Measurements from ENCODE around the gene NUDT4.

- TF ChIP-seq, protein P1, sequence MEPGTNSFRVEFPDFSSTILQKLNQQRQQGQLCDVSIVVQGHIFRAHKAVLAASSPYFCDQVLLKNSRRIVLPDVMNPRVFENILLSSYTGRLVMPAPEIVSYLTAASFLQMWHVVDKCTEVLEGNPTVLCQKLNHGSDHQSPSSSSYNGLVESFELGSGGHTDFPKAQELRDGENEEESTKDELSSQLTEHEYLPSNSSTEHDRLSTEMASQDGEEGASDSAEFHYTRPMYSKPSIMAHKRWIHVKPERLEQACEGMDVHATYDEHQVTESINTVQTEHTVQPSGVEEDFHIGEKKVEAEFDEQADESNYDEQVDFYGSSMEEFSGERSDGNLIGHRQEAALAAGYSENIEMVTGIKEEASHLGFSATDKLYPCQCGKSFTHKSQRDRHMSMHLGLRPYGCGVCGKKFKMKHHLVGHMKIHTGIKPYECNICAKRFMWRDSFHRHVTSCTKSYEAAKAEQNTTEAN (CRISPR knock-in tag; IDR thresholded peaks at IDR 0.05) = no peak
- TF ChIP-seq, protein P2, sequence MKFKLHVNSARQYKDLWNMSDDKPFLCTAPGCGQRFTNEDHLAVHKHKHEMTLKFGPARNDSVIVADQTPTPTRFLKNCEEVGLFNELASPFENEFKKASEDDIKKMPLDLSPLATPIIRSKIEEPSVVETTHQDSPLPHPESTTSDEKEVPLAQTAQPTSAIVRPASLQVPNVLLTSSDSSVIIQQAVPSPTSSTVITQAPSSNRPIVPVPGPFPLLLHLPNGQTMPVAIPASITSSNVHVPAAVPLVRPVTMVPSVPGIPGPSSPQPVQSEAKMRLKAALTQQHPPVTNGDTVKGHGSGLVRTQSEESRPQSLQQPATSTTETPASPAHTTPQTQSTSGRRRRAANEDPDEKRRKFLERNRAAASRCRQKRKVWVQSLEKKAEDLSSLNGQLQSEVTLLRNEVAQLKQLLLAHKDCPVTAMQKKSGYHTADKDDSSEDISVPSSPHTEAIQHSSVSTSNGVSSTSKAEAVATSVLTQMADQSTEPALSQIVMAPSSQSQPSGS (CRISPR knock-in tag; IDR thresholded peaks at IDR 0.05; ENCODE audit: borderline replicate concordance, low read depth) = no peak
- TF ChIP-seq ELF4 (CRISPR knock-in tag; IDR thresholded peaks at IDR 0.05; ENCODE audit: low read depth) (no peak), ZNF263 (CRISPR knock-in tag; IDR thresholded peaks at IDR 0.05; ENCODE audit: low read depth) (no peak), ESRRA (CRISPR knock-in tag; IDR thresholded peaks at IDR 0.05; ENCODE audit: borderline replicate concordance) (no peak), CREB1 (CRISPR knock-in tag; IDR thresholded peaks at IDR 0.05) (no peak), ATF3 (CRISPR knock-in tag; conservative IDR thresholded peaks at IDR 0.05) (no peak), SMAD4 (CRISPR knock-in tag; IDR thresholded peaks at IDR 0.05) (no peak), NFATC4 (CRISPR knock-in tag; IDR thresholded peaks at IDR 0.05) (no peak), NFYB (CRISPR knock-in tag; conservative IDR thresholded peaks at IDR 0.05; ENCODE audit: low read depth) (no peak)
- TF ChIP-seq, protein P3, sequence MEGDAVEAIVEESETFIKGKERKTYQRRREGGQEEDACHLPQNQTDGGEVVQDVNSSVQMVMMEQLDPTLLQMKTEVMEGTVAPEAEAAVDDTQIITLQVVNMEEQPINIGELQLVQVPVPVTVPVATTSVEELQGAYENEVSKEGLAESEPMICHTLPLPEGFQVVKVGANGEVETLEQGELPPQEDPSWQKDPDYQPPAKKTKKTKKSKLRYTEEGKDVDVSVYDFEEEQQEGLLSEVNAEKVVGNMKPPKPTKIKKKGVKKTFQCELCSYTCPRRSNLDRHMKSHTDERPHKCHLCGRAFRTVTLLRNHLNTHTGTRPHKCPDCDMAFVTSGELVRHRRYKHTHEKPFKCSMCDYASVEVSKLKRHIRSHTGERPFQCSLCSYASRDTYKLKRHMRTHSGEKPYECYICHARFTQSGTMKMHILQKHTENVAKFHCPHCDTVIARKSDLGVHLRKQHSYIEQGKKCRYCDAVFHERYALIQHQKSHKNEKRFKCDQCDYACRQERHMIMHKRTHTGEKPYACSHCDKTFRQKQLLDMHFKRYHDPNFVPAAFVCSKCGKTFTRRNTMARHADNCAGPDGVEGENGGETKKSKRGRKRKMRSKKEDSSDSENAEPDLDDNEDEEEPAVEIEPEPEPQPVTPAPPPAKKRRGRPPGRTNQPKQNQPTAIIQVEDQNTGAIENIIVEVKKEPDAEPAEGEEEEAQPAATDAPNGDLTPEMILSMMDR (IDR thresholded peaks at IDR 0.05) = no peak
These were observed 78.4 kb downstream of the NUDT4 start for GRCh38 chr12:93456077-93456476.
